GM23338 (cell line): ENCODE results near the gene ROBO1. TPM values are rescaled to one million over a fixed set of nuclear protein-coding genes. Genes with fewer than 3 reads are reported as not detected.

Experiments
- ATAC-seq: fragments of 200-7000 bp; cut with Tn5 transposase; 3 replicates; pipeline ENCODE4 v1.9.1; 2020
- DNase-seq: peaks from one replicate; pipeline ENCODE4 v3.0.0-alpha.2; 2015; ENCODE audit warnings: low spot score
- H2AFZ ChIP-seq: fragments of 200-600 bp; sonication (generic); 2 replicates; pipeline ENCODE4 v1.8.0; 2016; ENCODE audit warnings: antibody characterized with exemption, mild to moderate bottlenecking, moderate library complexity
- H3F3A ChIP-seq: fragments of 200-600 bp; sonication (generic); replicated peaks from 2 replicates; pipeline ENCODE4 v1.8.0; 2017; ENCODE audit warnings: antibody characterized with exemption, mixed run types, low read depth
- H3K27ac ChIP-seq: fragments of 200-600 bp; sonication (generic); 2 replicates; pipeline ENCODE4 v1.6.1; 2016; ENCODE audit warnings: low read depth
- H3K27me3 ChIP-seq: fragments of 200-600 bp; sonication (generic); 2 replicates; pipeline ENCODE4 v1.8.0; 2016; ENCODE audit warnings: mild to moderate bottlenecking, mixed run types, moderate library complexity; ENCODE audit not compliant: insufficient read depth
- H3K36me3 ChIP-seq: fragments of 200-600 bp; sonication (generic); 2 replicates; pipeline ENCODE4 v1.8.0; 2016; ENCODE audit warnings: mild to moderate bottlenecking; ENCODE audit not compliant: insufficient read depth
- H3K4me1 ChIP-seq: fragments of 200-600 bp; sonication (generic); 2 replicates; pipeline ENCODE4 v1.8.0; 2016; ENCODE audit warnings: mild to moderate bottlenecking, moderate library complexity; ENCODE audit not compliant: insufficient read depth
- H3K4me2 ChIP-seq: fragments of 200-600 bp; sonication (generic); 2 replicates; pipeline ENCODE4 v1.7.1; 2017; ENCODE audit warnings: mixed run types
- H3K4me3 ChIP-seq: fragments of 200-600 bp; sonication (generic); 2 replicates; pipeline ENCODE4 v1.6.1; 2016; ENCODE audit warnings: mixed run types
- H3K79me2 ChIP-seq: fragments of 200-600 bp; sonication (generic); replicated peaks from 2 replicates; pipeline ENCODE4 v1.8.0; 2017; ENCODE audit warnings: mild to moderate bottlenecking; ENCODE audit not compliant: insufficient read depth
- H3K9me2 ChIP-seq: fragments of 200-600 bp; sonication (generic); 2 replicates; pipeline ENCODE4 v1.8.0; 2017; ENCODE audit not compliant: insufficient read depth
- H4K20me1 ChIP-seq: fragments of 200-600 bp; sonication (generic); replicated peaks from 2 replicates; pipeline ENCODE4 v1.8.0; 2017; ENCODE audit warnings: mild to moderate bottlenecking; ENCODE audit not compliant: insufficient read depth
- H3K27ac Mint-ChIP-seq: 2 replicates; pipeline ENCODE4 v1.8.0; 2020; ENCODE audit warnings: inconsistent platforms, mild to moderate bottlenecking, moderate library complexity, mixed read lengths
- H3K27me3 Mint-ChIP-seq: 3 replicates; pipeline ENCODE4 v1.8.0; 2022; ENCODE audit warnings: low read depth, mild to moderate bottlenecking, moderate library complexity, mixed read lengths, inconsistent platforms; ENCODE audit not compliant: insufficient read depth, poor library complexity
- H3K36me3 Mint-ChIP-seq: 3 replicates; pipeline ENCODE4 v1.8.0; 2021; ENCODE audit warnings: low read depth, mild to moderate bottlenecking, inconsistent platforms, moderate library complexity, mixed read lengths
- H3K4me1 Mint-ChIP-seq: 3 replicates; pipeline ENCODE4 v1.8.0; 2020; ENCODE audit warnings: mild to moderate bottlenecking, inconsistent platforms, mixed read lengths
- H3K4me3 Mint-ChIP-seq: 3 replicates; pipeline ENCODE4 v1.8.0; 2021; ENCODE audit warnings: moderate library complexity, mild to moderate bottlenecking, inconsistent platforms, mixed read lengths
- H3K9me3 Mint-ChIP-seq: 3 replicates; pipeline ENCODE4 v1.8.0; 2020; ENCODE audit warnings: moderate library complexity, mild to moderate bottlenecking, inconsistent platforms, mixed read lengths
- ETS1 ChIP-seq: IDR thresholded peaks from 2 replicates; pipeline ENCODE4 v1.6.1; 2016; ENCODE audit warnings: antibody characterized with exemption
- EZH2phosphoT487 ChIP-seq: fragments of 200-600 bp; sonication (generic); IDR thresholded peaks from one replicate; pipeline ENCODE4 v1.8.1; 2018; ENCODE audit warnings: antibody characterized with exemption; ENCODE audit not compliant: unreplicated experiment
- POLR2AphosphoS5 ChIP-seq: IDR thresholded peaks from 2 replicates; pipeline ENCODE4 v1.6.1; 2016; ENCODE audit warnings: antibody characterized with exemption, low read depth
- REST ChIP-seq: IDR thresholded peaks from one replicate; pipeline ENCODE4 v1.6.1; 2018; ENCODE audit warnings: antibody characterized with exemption; ENCODE audit not compliant: unreplicated experiment
- ZNF114 ChIP-seq: fragments of 250-450 bp; sonication (Bioruptor Pico); IDR thresholded peaks from 2 replicates; pipeline ENCODE4 v1.5.0; 2020; ENCODE audit warnings: mild to moderate bottlenecking, moderate library complexity
- ZNF331 ChIP-seq: fragments of 250-450 bp; sonication (Bioruptor Pico); IDR thresholded peaks from 2 replicates; pipeline ENCODE4 v1.5.0; 2020; ENCODE audit warnings: low read depth, mild to moderate bottlenecking, moderate library complexity
- ZNF462 ChIP-seq: fragments of 250-450 bp; sonication (Bioruptor Pico); IDR thresholded peaks from 2 replicates; pipeline ENCODE4 v1.5.0; 2020; ENCODE audit warnings: mild to moderate bottlenecking, moderate library complexity
- polyA plus RNA-seq: library from polyadenylated mRNA; unstranded; fragments of >200 nt; fragmentation: Nextera tagmentation; extraction: Ambion mirVana; gene quantifications from 2 replicates; pipeline ENCODE4 v1.2.1, GENCODE V29; 2016
- total RNA-seq: library from RNA; depleted of rRNA; stranded (reverse); fragments of >200 nt; shearing (Covaris generic); gene quantifications from 2 replicates; pipeline ENCODE4 v1.2.3, GENCODE V29; 2014

Gene ROBO1
- total and polyA plus RNA-seq, 2 experiments from 2014 or later, result 19.2 to 78.3 TPM

GRCh38 chr3:79810581-79810980, 42.8 kb upstream of the ROBO1 start:
- Histone ChIP-seq H3K27me3 (no peaks in the 10 kb centered on the region), H3F3A (no peaks in the 10 kb centered on the region), H3K4me2 (no peak overlapping the region), H4K20me1 (no peaks in the 10 kb centered on the region), H3K4me3 (no peak overlapping the region), H2AFZ (no peak overlapping the region), H3K27ac (no peak overlapping the region), H3K36me3 (no peaks in the 10 kb centered on the region), H3K79me2 (no peaks in the 10 kb centered on the region), H3K4me1 (no peaks in the 10 kb centered on the region), H3K9me2 (no peaks in the 10 kb centered on the region)
- TF ChIP-seq ZNF331 (CRISPR knock-in tag) (no peak), ZNF462 (CRISPR knock-in tag) (no peak), ETS1 (no peak), EZH2phosphoT487 (no peak), ZNF114 (CRISPR knock-in tag) (no peak), POLR2AphosphoS5 (no peak), REST (no peak)
- ATAC-seq (no peak), DNase-seq (no peak)
- no peak overlapping the region for H3K4me3 Mint-ChIP-seq
- H3K36me3 Mint-ChIP-seq, result no peaks in the 10 kb centered on the region
- H3K4me1 Mint-ChIP-seq, result no peaks in the 10 kb centered on the region; the same call in 2 of the 3 replicates
- H3K27me3 Mint-ChIP-seq, result no peaks in the 10 kb centered on the region
- H3K27ac Mint-ChIP-seq, result no peak overlapping the region
- peaks cover 4% of the 10 kb centered on the region; the same call in 2 of the 3 replicates for H3K9me3 Mint-ChIP-seq
